Panc1 (cell line): ENCODE data around the gene JHY. TPM values are rescaled to one million over a fixed set of nuclear protein-coding genes. Genes with fewer than 3 reads are reported as not detected.

Source experiments
- ATAC-seq: fragments of 200-7000 bp; cut with Tn5 transposase; 2 replicates; pipeline ENCODE4 v1.9.1; 2020; ENCODE audit warnings: mild to moderate bottlenecking, moderate library complexity
- BruUV-seq: library from RNA; stranded (reverse); fragments of 400-500 nt; replicated peaks from 2 replicates; lab custom pipeline; 2021; lab: Mats Ljungman, UMichigan
- CTCF ChIA-PET: fragments of 300-600 bp; sonication (Branson Sonifier 250); formaldehyde crosslinking; loops from one replicate; lab custom pipeline; 2022; ENCODE audit warnings: antibody characterized with exemption; lab: Charles Lee
- POLR2A ChIA-PET: fragments of 300-600 bp; sonication (Branson Sonifier 250); formaldehyde crosslinking; loops from one replicate; lab custom pipeline; 2022; ENCODE audit warnings: antibody characterized with exemption; lab: Charles Lee
- DNase-seq: peaks from one replicate; pipeline ENCODE4 v3.0.0-alpha.2; 2010; ENCODE audit warnings: low read depth, low spot score
- H3K27ac ChIP-seq: 2 replicates; pipeline ENCODE4 v1.5.1; 2011; ENCODE audit warnings: mild to moderate bottlenecking, low read length, inconsistent platforms
- H3K27me3 ChIP-seq: fragments of 200-500 bp; sonication (Bioruptor generic); 2 replicates; pipeline ENCODE4 v1.6.0; 2014; ENCODE audit warnings: low read length, inconsistent platforms; ENCODE audit not compliant: control insufficient read depth, insufficient read depth
- H3K36me3 ChIP-seq: fragments of 200-500 bp; sonication (Bioruptor generic); 2 replicates; pipeline ENCODE4 v1.5.1; 2014; ENCODE audit warnings: inconsistent platforms, mild to moderate bottlenecking, low read length, moderate library complexity; ENCODE audit not compliant: control insufficient read depth, insufficient read depth
- H3K4me1 ChIP-seq: 2 replicates; pipeline ENCODE4 v1.5.1; 2011; ENCODE audit warnings: inconsistent platforms, mild to moderate bottlenecking, low read length, moderate library complexity; ENCODE audit not compliant: control insufficient read depth, insufficient read depth
- H3K4me3 ChIP-seq, 2 experiments: 2 replicates each; pipeline ENCODE4 v1.5.1; 2011 to 2012; ENCODE audit warnings: low read depth in 2 of 2, low read length in 2 of 2, mild to moderate bottlenecking in 2 of 2, inconsistent platforms in 1 of 2, moderate library complexity in 1 of 2
- H3K9me3 ChIP-seq: fragments of 200-500 bp; sonication (Bioruptor generic); 2 replicates; pipeline ENCODE4 v1.5.1; 2014; ENCODE audit warnings: low read depth, mild to moderate bottlenecking, inconsistent platforms, low read length, moderate library complexity; ENCODE audit not compliant: control insufficient read depth, insufficient read depth
- CTCF ChIP-seq: fragments of 450-650 bp; IDR thresholded peaks from 2 replicates; pipeline ENCODE4 v1.5.1; 2017; ENCODE audit warnings: mild to moderate bottlenecking
- POLR2AphosphoS5 ChIP-seq: IDR thresholded peaks from 2 replicates; pipeline ENCODE4 v1.6.1; 2012; ENCODE audit warnings: mild to moderate bottlenecking, low read depth, low read length, moderate library complexity
- REST ChIP-seq, 2 experiments: IDR thresholded peaks; 2 replicates each; pipeline ENCODE4 v1.6.1; 2011 to 2012; ENCODE audit warnings: low read depth in 2 of 2, control low read depth in 1 of 2, low read length in 1 of 2, mild to moderate bottlenecking in 1 of 2, moderate library complexity in 1 of 2; ENCODE audit not compliant: insufficient read depth in 1 of 2
- SIN3A ChIP-seq: IDR thresholded peaks from 2 replicates; pipeline ENCODE4 v1.6.1; 2012; ENCODE audit warnings: low read depth, mild to moderate bottlenecking, low read length, moderate library complexity, borderline replicate concordance; ENCODE audit not compliant: insufficient read depth
- TCF7L2 ChIP-seq: IDR thresholded peaks from 2 replicates; pipeline ENCODE4 v1.6.1; 2011; ENCODE audit warnings: mild to moderate bottlenecking, low read depth, low read length, inconsistent platforms
- in situ Hi-C: cut with HindIII; loops from 2 replicates; pipeline ENCODE4 v1.10.0; 2016; ENCODE audit warnings: low sequenced_read_pairs, low pct_unique_long_range_greater_than_20kb
- intact Hi-C: fragments of 100-400 bp; cut with micrococcal nuclease; formaldehyde crosslinking; loops from one replicate; pipeline ENCODE4 v1.10.0; 2022; ENCODE audit not compliant: unreplicated experiment
- total RNA-seq: library from RNA; stranded (reverse); gene quantifications from one replicate; pipeline ENCODE4 v1.2.1, GENCODE V29; 2021; ENCODE audit not compliant: unreplicated experiment

Gene JHY
- total RNA-seq, 1 experiment from 2014 or later = 10.1 TPM

- no peaks in the 10 kb centered on the region for H3K9me3 ChIP-seq
- no peak overlapping the region for H3K4me3 ChIP-seq
- no peak overlapping the region for H3K27ac ChIP-seq
- no TSS peak for BruUV-seq
- in situ Hi-C loops = no loop called here
- H3K27me3 ChIP-seq = peaks cover 32% of the 10 kb centered on the region
- POLR2A ChIA-PET = interaction anchor here (0.5 kb wide), 1 partner anchor 16 kb away, joined by 3 read pairs; no protein-coding TSS in a partner anchor
- no peaks in the 10 kb centered on the region for H3K36me3 ChIP-seq
- H3K4me1 ChIP-seq = no peaks in the 10 kb centered on the region
- intact Hi-C loops = no loop called here
- TF ChIP-seq REST (IDR thresholded peaks at IDR 0.05; ENCODE audit: insufficient read depth in 1 of 2, low read depth in 2 of 2, low read length in 1 of 2) = no peak
- TF ChIP-seq TCF7L2 = no peak
- no peak for TF ChIP-seq POLR2AphosphoS5
- TF ChIP-seq SIN3A = no peak
- TF ChIP-seq CTCF = no peak
- no peak for DNase-seq
- CTCF ChIA-PET = interaction anchor here (0.6 to 0.8 kb wide), 2 partner anchors 10 to 22 kb away, joined by 3 read pairs; no protein-coding TSS in a partner anchor
- no peak for ATAC-seq
These were observed 81.4 kb downstream of the JHY start for GRCh38 chr11:122963961-122964360.

- H3K36me3 ChIP-seq = no peaks in the 10 kb centered on the region
- in situ Hi-C loops = no loop called here
- H3K9me3 ChIP-seq = no peaks in the 10 kb centered on the region
- CTCF ChIA-PET = no interaction called here
- TF ChIP-seq POLR2AphosphoS5 (no peak), CTCF (no peak), TCF7L2 (no peak), SIN3A (no peak), REST (IDR thresholded peaks at IDR 0.05; ENCODE audit: insufficient read depth in 1 of 2, low read depth in 2 of 2, low read length in 1 of 2) (no peak)
- no peak overlapping the region for H3K4me3 ChIP-seq
- peaks cover 78% of the 10 kb centered on the region for H3K27me3 ChIP-seq
- POLR2A ChIA-PET = no interaction called here
- peaks cover 10% of the 10 kb centered on the region; the same call in 1 of the 2 replicates for H3K4me1 ChIP-seq
- no peak overlapping the region for H3K27ac ChIP-seq
- DNase-seq (no peak), ATAC-seq (no peak)
- intact Hi-C loops = no loop called here
- BruUV-seq = no TSS peak
These were observed 93.6 kb downstream of the JHY start for GRCh38 chr11:122976061-122976733.
